Measurements from ENCODE around the gene VAV1. TPM values are rescaled to one million over a fixed set of nuclear protein-coding genes. Genes with fewer than 3 reads are reported as not detected.
A peak's percentile ranks its signal among the peaks of the same experiment; 100 is the strongest.
"Not testable (repeated sequence)": the region's sequence is repeated elsewhere in the genome, so short reads cannot be mapped to it uniquely, and the experiment has no call there.

The VAV1 gene
- total and polyA plus RNA-seq, 8 donors = 1.7 to 130 (median 3.9) TPM

DNA sequence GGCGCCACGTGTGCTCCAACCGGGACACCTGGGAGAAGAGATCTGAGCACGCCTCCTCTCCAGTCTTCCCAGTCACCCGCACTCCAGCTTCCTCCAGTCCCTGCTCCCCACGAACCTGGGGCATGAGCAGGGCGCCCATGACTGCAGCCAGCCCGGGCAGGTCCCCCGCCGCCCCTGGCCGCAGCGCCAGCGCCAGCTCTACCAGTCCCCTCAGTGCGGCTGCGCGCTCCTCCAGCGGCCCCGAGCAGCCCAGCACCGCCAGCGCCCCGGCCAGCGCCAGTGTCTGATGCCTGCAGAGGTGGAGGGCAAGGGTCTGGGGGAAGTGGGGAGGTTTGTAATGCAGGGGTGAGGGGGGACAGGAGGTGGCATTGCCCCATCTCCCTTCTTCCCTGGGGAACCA lies 18.4 kb upstream of the VAV1 start:
- intact Hi-C loops (cut with DNase I; ENCODE audit: low total_unique reads) = no loop called here
- Histone ChIP-seq H3K36me3 (peaks cover 30 to 72% (median 62%) of the 10 kb centered on the region in 4 donors), H3K27ac (peak overlapping the region in 2 of 5 donors; percentile 83), H3K9me3 (no peaks in the 10 kb centered on the region), H3K4me1 (peaks cover 8 to 22% (median 15%) of the 10 kb centered on the region in 4 donors), H3K27me3 (no peaks in the 10 kb centered on the region), H3K4me3 (no peak overlapping the region)
- 93 to 99% (median 95%) methylated on average over 12 to 22 of the region's 22 CpGs for WGBS, 5 donors
- DNase-seq = no peak
- no peak for TF ChIP-seq EP300 (IDR thresholded peaks at IDR 0.05)
- TF ChIP-seq POLR2A (IDR thresholded peaks at IDR 0.05) = no peak
- TF ChIP-seq, protein P1, sequence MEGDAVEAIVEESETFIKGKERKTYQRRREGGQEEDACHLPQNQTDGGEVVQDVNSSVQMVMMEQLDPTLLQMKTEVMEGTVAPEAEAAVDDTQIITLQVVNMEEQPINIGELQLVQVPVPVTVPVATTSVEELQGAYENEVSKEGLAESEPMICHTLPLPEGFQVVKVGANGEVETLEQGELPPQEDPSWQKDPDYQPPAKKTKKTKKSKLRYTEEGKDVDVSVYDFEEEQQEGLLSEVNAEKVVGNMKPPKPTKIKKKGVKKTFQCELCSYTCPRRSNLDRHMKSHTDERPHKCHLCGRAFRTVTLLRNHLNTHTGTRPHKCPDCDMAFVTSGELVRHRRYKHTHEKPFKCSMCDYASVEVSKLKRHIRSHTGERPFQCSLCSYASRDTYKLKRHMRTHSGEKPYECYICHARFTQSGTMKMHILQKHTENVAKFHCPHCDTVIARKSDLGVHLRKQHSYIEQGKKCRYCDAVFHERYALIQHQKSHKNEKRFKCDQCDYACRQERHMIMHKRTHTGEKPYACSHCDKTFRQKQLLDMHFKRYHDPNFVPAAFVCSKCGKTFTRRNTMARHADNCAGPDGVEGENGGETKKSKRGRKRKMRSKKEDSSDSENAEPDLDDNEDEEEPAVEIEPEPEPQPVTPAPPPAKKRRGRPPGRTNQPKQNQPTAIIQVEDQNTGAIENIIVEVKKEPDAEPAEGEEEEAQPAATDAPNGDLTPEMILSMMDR (IDR thresholded peaks at IDR 0.05) = no peak

DNA sequence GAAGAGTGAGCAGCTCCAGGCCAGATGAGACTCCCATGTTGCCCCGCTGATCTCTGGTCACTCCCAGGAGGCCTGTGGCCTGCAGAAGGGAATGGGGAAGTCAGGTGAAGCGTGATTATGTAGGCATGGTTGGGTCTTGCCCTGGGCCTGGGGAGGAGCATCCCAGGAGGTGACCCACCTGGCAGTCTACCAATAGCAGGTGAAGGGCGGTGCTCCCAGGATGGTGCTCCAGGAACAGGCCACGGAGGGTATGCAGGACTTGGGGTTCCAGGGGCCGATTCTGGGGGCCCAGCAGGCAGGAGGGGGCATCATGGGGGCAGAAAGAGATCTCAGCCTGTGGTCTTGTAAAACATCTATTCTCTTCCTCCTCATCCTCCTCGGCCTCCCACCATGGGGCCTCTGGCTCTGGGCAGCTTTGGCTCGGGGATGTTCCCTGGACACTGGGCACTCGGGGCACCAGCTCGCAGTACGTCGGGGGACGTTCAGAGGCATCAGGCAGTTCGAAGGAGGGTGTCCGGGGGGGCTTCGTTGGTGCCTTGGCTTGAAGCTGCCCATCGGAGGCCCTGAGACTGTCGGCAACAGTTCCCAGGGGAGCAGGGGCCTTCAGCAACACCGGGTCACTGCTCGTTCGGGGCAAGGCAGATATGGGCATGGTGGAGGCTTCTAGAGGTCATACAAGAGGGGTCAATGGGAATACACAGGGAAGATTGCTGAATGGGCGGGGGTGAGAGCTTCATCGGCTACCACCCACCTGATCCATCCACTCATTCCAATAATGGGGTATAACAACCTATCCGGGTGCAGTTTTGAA lies 17.6 kb upstream of the VAV1 start:
- H3K27me3 ChIP-seq = no peaks in the 10 kb centered on the region
- peaks cover 23 to 72% (median 60%) of the 10 kb centered on the region in 4 donors for H3K36me3 ChIP-seq
- no peak for DNase-seq
- no peaks in the 10 kb centered on the region for H3K9me3 ChIP-seq
- H3K4me1 ChIP-seq = peaks cover 8 to 22% (median 15%) of the 10 kb centered on the region in 4 donors
- no peak overlapping the region for H3K4me3 ChIP-seq
- 89 to 93% (median 90%) methylated on average over 20 to 23 of the region's 23 CpGs for WGBS, 5 donors
- no peak overlapping the region for H3K27ac ChIP-seq
- intact Hi-C loops (cut with DNase I; ENCODE audit: low total_unique reads) = no loop called here
- TF ChIP-seq EP300 (IDR thresholded peaks at IDR 0.05) (no peak), POLR2AphosphoS5 (IDR thresholded peaks at IDR 0.05) (no peak), POLR2A (IDR thresholded peaks at IDR 0.05) (no peak)
- TF ChIP-seq, protein P1 (IDR thresholded peaks at IDR 0.05) = no peak

DNA sequence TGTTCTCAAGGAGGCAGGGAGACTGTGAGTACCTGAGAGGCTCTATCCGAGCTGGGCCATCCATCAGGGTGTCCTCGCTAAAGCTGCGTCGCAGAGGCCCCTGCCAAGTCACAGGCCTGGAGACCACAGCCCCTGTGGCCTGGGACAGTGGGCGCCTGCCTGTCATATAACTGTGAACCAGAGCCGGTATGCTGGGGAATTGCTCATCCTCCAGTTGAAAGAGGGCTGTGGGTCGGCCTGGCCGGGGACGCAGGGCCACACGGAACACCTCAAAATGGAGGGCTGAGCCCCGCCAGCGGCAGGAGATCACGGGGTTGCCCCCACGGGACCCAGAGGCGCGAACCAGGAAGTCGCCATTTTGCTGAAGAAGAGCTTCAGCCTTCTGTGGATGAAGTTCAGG lies 11.9 kb upstream of the VAV1 start:
- peaks cover 0 to 7% (median 3%) of the 10 kb centered on the region in 4 donors for H3K4me1 ChIP-seq
- no peak overlapping the region for H3K27ac ChIP-seq
- DNase-seq = no peak
- peaks cover 0 to 8% (median 0%) of the 10 kb centered on the region in 3 donors for H3K27me3 ChIP-seq
- no peaks in the 10 kb centered on the region for H3K9me3 ChIP-seq
- H3K4me3 ChIP-seq = no peak overlapping the region
- intact Hi-C loops (cut with DNase I; ENCODE audit: low total_unique reads) = no loop called here
- no peak for TF ChIP-seq POLR2A (IDR thresholded peaks at IDR 0.05)
- no peak for TF ChIP-seq POLR2AphosphoS5 (IDR thresholded peaks at IDR 0.05)
- TF ChIP-seq, protein P1 (IDR thresholded peaks at IDR 0.05) = no peak
- TF ChIP-seq EP300 (IDR thresholded peaks at IDR 0.05) = no peak
- H3K36me3 ChIP-seq = peaks cover 0 to 46% (median 27%) of the 10 kb centered on the region in 4 donors
- 93 to 98% (median 96%) methylated on average over 16 to 17 of the region's 17 CpGs for WGBS, 5 donors

DNA sequence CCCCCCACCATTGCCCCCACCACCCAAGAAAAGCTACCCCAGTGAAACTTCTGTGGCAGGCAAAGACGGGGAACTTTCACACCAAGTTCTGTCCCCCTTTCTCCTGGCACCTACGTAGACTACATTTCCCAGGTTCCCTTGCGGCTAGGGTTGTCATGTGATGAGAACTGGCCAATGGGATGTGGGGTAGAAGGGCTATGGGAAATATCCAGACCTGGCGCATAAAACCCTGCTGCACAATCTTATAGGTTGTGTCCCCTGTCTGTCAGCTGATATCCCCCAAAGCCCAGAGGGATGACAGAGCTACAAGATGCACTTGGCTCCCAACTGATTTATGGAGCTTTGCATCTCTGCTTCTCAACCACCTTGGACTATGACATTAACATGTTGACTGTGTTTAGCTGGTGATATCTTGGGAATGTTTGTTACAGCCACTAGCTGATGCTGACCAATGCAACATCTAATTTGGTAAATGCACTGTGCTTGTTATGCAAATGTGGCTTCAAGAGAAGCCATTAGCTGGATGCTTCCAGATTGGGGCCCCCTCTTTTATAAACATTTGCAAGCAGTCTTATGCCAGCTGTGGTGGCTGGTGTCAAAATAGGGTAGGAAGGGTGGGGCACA lies 11.3 kb upstream of the VAV1 start:
- peaks cover 0 to 13% (median 0%) of the 10 kb centered on the region in 3 donors for H3K27me3 ChIP-seq
- H3K4me1 ChIP-seq = peaks cover 0 to 12% (median 8%) of the 10 kb centered on the region in 4 donors
- no peak for DNase-seq
- peaks cover 0 to 44% (median 27%) of the 10 kb centered on the region in 4 donors for H3K36me3 ChIP-seq
- WGBS, 5 donors = 79 to 98% (median 89%) methylated on average over 4 of the region's 4 CpGs
- H3K4me3 ChIP-seq = no peak overlapping the region
- intact Hi-C loops (cut with DNase I; ENCODE audit: low total_unique reads) = no loop called here
- no peaks in the 10 kb centered on the region for H3K9me3 ChIP-seq
- no peak for TF ChIP-seq POLR2A (IDR thresholded peaks at IDR 0.05)
- no peak for TF ChIP-seq EP300 (IDR thresholded peaks at IDR 0.05)
- no peak for TF ChIP-seq POLR2AphosphoS5 (IDR thresholded peaks at IDR 0.05)
- TF ChIP-seq, protein P1 (IDR thresholded peaks at IDR 0.05) = no peak
- H3K27ac ChIP-seq = no peak overlapping the region

DNA sequence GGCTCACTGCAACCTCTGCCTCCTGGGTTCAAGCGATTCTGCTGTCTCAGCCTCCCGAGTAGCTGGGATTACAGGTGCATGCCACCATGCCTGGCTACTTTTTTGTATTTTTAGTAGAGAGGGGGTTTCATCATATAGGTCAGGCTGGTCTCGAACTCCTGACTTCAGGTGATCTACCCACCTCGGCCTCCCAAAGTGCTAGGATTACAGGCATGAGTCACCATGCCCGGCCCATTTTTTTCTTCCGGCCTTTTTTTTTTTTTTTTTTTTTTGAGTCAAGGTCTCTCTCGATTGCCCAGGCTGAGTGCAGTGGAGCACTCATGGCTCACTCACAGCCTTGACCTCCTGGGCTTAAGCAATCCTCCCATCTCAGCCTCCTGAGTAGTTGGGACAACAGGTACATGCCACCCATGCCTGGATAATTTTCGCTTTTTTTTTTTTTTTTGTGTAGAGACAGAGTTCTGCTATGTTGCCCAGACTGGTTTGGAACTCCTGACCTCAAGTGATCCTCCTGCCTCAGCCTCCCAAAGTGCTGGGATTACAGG lies 10.2 kb upstream of the VAV1 start:
- H3K4me3 ChIP-seq; DNase-seq; intact Hi-C loops (cut with DNase I; ENCODE audit: low total_unique reads); H3K9me3 ChIP-seq; H3K27ac ChIP-seq: not testable (repeated sequence)
- Histone ChIP-seq H3K27me3 (peaks cover 0 to 25% (median 0%) of the 10 kb centered on the region in 3 donors), H3K4me1 (peaks cover 0 to 23% (median 18%) of the 10 kb centered on the region in 4 donors), H3K36me3 (peaks cover 0 to 40% (median 27%) of the 10 kb centered on the region in 4 donors)
- 83 to 92% (median 86%) methylated on average over 8 of the region's 8 CpGs for WGBS, 5 donors
